K562 (cell line): ENCODE measurements around the gene HSD11B2. TPM values are rescaled to one million over a fixed set of nuclear protein-coding genes. Genes with fewer than 3 reads are reported as not detected.

Experiments used
- ATAC-seq: fragments of 200-7000 bp; cut with Tn5 transposase; 3 replicates; pipeline ENCODE4 v1.9.1; 2020; ENCODE audit warnings: moderate library complexity
- BruUV-seq: library from RNA; stranded (reverse); fragments of 400-500 nt; replicated peaks from 2 replicates; lab custom pipeline; 2021; lab: Mats Ljungman, UMichigan
- CTCF ChIA-PET: fragments of 300-600 bp; formaldehyde crosslinking; extraction: SDS; loops from one replicate; lab custom pipeline; 2021; ENCODE audit warnings: low intra/inter-chr PET ratio; lab: Yijun Ruan, JAX
- POLR2A ChIA-PET: fragments of 300-600, 350-650 bp; sonication (Branson Sonifier 250); formaldehyde crosslinking; extraction: SDS; loops from one replicate; lab custom pipeline; 2021; ENCODE audit warnings: antibody characterized with exemption, inconsistent platforms; lab: Yijun Ruan, JAX
- DNase-seq, 4 experiments: peaks; one replicate each; pipeline versions ENCODE4 v3.0.0 to v3.0.0-alpha.2; 2011 to 2018; ENCODE audit warnings: low spot score in 3 of 4, mixed read lengths in 3 of 4; ENCODE audit errors: extremely low read depth in 1 of 4
- FAIRE-seq: peaks from 2 replicates; lab custom pipeline; 2011; peaks lifted over from hg19 to GRCh38; lab: Jason Lieb, UNC
- H2AFZ ChIP-seq: 2 replicates; pipeline ENCODE4 v1.6.0; 2011; ENCODE audit warnings: low read depth, low read length, control low read depth, inconsistent platforms
- H3K27ac ChIP-seq: fragments of 200-600 bp; 3 replicates; pipeline ENCODE4 v1.8.0; 2011; ENCODE audit warnings: low read depth, mild to moderate bottlenecking, control low read depth, inconsistent platforms, low read length, moderate library complexity, mixed read lengths; ENCODE audit errors: extremely low read depth
- H3K27me3 ChIP-seq, 2 experiments: fragments of 300-600 bp in 1 of 2; 2 replicates in 1 of 2; 3 replicates in 1 of 2; pipeline versions ENCODE4 v1.6.0 to v1.8.0; 2011; ENCODE audit warnings: inconsistent platforms in 2 of 2, low read length in 2 of 2, mild to moderate bottlenecking in 1 of 2, mixed read lengths in 1 of 2, moderate library complexity in 1 of 2; ENCODE audit not compliant: control insufficient read depth in 2 of 2, insufficient read depth in 2 of 2
- H3K36me3 ChIP-seq: fragments of 300-600 bp; 3 replicates; pipeline ENCODE4 v1.8.0; 2011; ENCODE audit warnings: mild to moderate bottlenecking, low read length, inconsistent platforms; ENCODE audit not compliant: control insufficient read depth, insufficient read depth
- H3K4me1 ChIP-seq, 2 experiments: fragments of 200-600 bp in 1 of 2; replicated peaks in 1 of 2; 2 replicates in 1 of 2; 3 replicates in 1 of 2; pipeline versions ENCODE4 v1.5.1 to v1.8.0; 2011; ENCODE audit warnings: inconsistent platforms in 2 of 2, low read length in 2 of 2, mild to moderate bottlenecking in 1 of 2, mixed read lengths in 1 of 2, moderate library complexity in 1 of 2; ENCODE audit not compliant: control insufficient read depth in 2 of 2, insufficient read depth in 2 of 2
- H3K4me2 ChIP-seq: 2 replicates; pipeline ENCODE4 v1.6.1; 2011; ENCODE audit warnings: low read length, control low read depth, inconsistent platforms, mixed read lengths; ENCODE audit not compliant: insufficient read depth
- H3K4me3 ChIP-seq: fragments of 200-600 bp; sonication (generic), shearing (Covaris generic); 2 replicates; pipeline ENCODE4 v1.5.1; 2016; ENCODE audit warnings: control low read depth, inconsistent platforms
- H3K79me2 ChIP-seq: fragments of 200-600 bp; 3 replicates; pipeline ENCODE4 v1.8.0; 2011; ENCODE audit warnings: low read length, inconsistent platforms; ENCODE audit not compliant: control insufficient read depth, insufficient read depth
- H3K9ac ChIP-seq, 2 experiments: 2 replicates each; pipeline versions ENCODE4 v1.6.0 to v1.6.1; 2011; ENCODE audit warnings: low read depth in 2 of 2, low read length in 2 of 2, control low read depth in 1 of 2, inconsistent platforms in 1 of 2, mild to moderate bottlenecking in 1 of 2, mixed read lengths in 1 of 2; ENCODE audit not compliant: insufficient read depth in 1 of 2
- H3K9me1 ChIP-seq: one replicate; pipeline ENCODE4 v1.6.0; 2011; ENCODE audit warnings: inconsistent platforms, mild to moderate bottlenecking, low read length, moderate library complexity; ENCODE audit not compliant: control insufficient read depth, insufficient read depth
- H3K9me3 ChIP-seq: replicated peaks from 2 replicates; pipeline ENCODE4 v1.5.1; 2011; ENCODE audit warnings: low read depth, low read length, inconsistent platforms; ENCODE audit not compliant: control insufficient read depth, insufficient read depth
- H4K20me1 ChIP-seq: replicated peaks from 2 replicates; pipeline ENCODE4 v1.6.1; 2011; ENCODE audit warnings: low read length, inconsistent platforms, mixed read lengths; ENCODE audit not compliant: control insufficient read depth, insufficient read depth
- IRF9 ChIP-seq: fragments of 450-650 bp; IDR thresholded peaks from 2 replicates; pipeline ENCODE4 v1.6.1; 2016; ENCODE audit warnings: missing biosample characterization, missing genetic modification characterization
- MED1 ChIP-seq: sonication (generic); formaldehyde crosslinking; IDR thresholded peaks from 2 replicates; pipeline ENCODE4 v1.8.1; 2023; ENCODE audit warnings: missing genetic modification reagents, borderline replicate concordance
- MTA1 ChIP-seq: fragments of 450-650 bp; IDR thresholded peaks from 2 replicates; pipeline ENCODE4 v1.6.1; 2017; ENCODE audit warnings: borderline replicate concordance
- RBM25 ChIP-seq: fragments of 200-400 bp; formaldehyde crosslinking; IDR thresholded peaks from 2 replicates; pipeline ENCODE4 v1.6.1; 2018; ENCODE audit warnings: low read length, low read depth, moderate library complexity; ENCODE audit not compliant: severe bottlenecking
- THRAP3 ChIP-seq: fragments of 450-650 bp; IDR thresholded peaks from 2 replicates; pipeline ENCODE4 v1.6.1; 2016; ENCODE audit warnings: mild to moderate bottlenecking, inconsistent platforms, borderline replicate concordance
- TRIM25 ChIP-seq: fragments of 450-650 bp; IDR thresholded peaks from 2 replicates; pipeline ENCODE4 v1.7.0; 2016; ENCODE audit warnings: borderline replicate concordance
- ZNF316 ChIP-seq: fragments of 450-650 bp; IDR thresholded peaks from 2 replicates; pipeline ENCODE4 v1.6.1; 2016
- WGBS: fragments of 100-300 bp; shearing (Covaris generic); methylation state at CpG from one replicate; pipeline ENCODE4 v1.1.6; 2016; ENCODE audit warnings: low coverage, mixed read lengths; ENCODE audit not compliant: insufficient coverage; ENCODE audit errors: missing lambda C conversion rate; 5-methylcytosine and 5-hydroxymethylcytosine counted together
- in situ Hi-C: fragments of 300-500 bp; cut with MboI; formaldehyde crosslinking; loops from 4 replicates; pipeline ENCODE4 v1.15.0; 2018; ENCODE audit warnings: inconsistent platforms, mixed read lengths
- intact Hi-C: fragments of 100-400 bp; cut with micrococcal nuclease; formaldehyde crosslinking; loops from 2 replicates; pipeline ENCODE4 v1.14.2; 2022
- polyA plus RNA-seq, 8 experiments: library from polyadenylated mRNA; depleted of rRNA in 4 of 8; stranded (reverse) in 5 of 8; unstranded in 3 of 8; fragments of >200 nt; fragmentation: Nextera tagmentation in 2 of 8; fragmentation: Illumina TruSeq in 1 of 8; extraction: Ambion mirVana in 2 of 8; extraction: Trizol in 1 of 8; gene quantifications; 2 replicates each; pipeline versions ENCODE4 v1.2.1 to v1.2.3, GENCODE V29; 2011 to 2014; ENCODE audit warnings: inconsistent platforms in 1 of 8, missing spikeins in 1 of 8
- total RNA-seq, 7 experiments: library from RNA; depleted of rRNA in 6 of 7; stranded (reverse); fragments of >200 nt in 6 of 7; fragmentation: Illumina TruSeq in 2 of 7; extraction: Trizol in 2 of 7; gene quantifications; 2 replicates each; pipeline versions ENCODE4 v1.2.1 to v1.2.3, GENCODE V29; 2011 to 2021; ENCODE audit warnings: low replicate concordance in 1 of 7

Gene HSD11B2
- total and polyA plus RNA-seq, 9 of the 15 experiments (the other 6 are each of a cell fraction or from before 2014, with no cell fraction given): 0.08 to 2.0 (median 0.79) TPM

GRCh38 chr16:67449739-67450138, 18.8 kb downstream of the HSD11B2 start (continued):
- TF ChIP-seq MED1 (no peak), THRAP3 (no peak)

GRCh38 chr16:67451061-67451703, 20.3 kb downstream of the HSD11B2 start:
- H3K9me1 ChIP-seq: peaks cover 6% of the 10 kb centered on the region
- no peak for ATAC-seq
- intact Hi-C loops (no loop called here), in situ Hi-C loops (no loop called here)
- DNase-seq: no peak
- peaks cover 63% of the 10 kb centered on the region; the same call in 2 of the 3 replicates for H3K36me3 ChIP-seq
- peaks cover 0 to 21% of the 10 kb centered on the region in 2 experiments; a peak in 2 of 5 replicates for H3K4me1 ChIP-seq
- WGBS: 87% methylated on average over 10 of the region's 12 CpGs
- no peak overlapping the region for H3K27ac ChIP-seq
- no peak for FAIRE-seq
- peaks cover 8% of the 10 kb centered on the region for H4K20me1 ChIP-seq
- ChIA-PET CTCF (no interaction called here), POLR2A (interaction anchor here (0.6 to 1.4 kb wide), 4 partner anchors 9 to 341 kb away, joined by 3 to 6 read pairs (median 4); partner anchors contain the start of gene PHAF1)
- H3K27me3 ChIP-seq: no peaks in the 10 kb centered on the region
- no peaks in the 10 kb centered on the region for H3K9me3 ChIP-seq
- BruUV-seq: no TSS peak
- H3K9ac ChIP-seq: peak overlapping the region in 1 of 2 experiments; percentile 74; a peak in 2 of 4 replicates
- TF ChIP-seq ZNF316: peak; percentile 50; the same call in 1 of the 2 replicates
- TF ChIP-seq RBM25: no peak
- no peak for TF ChIP-seq MTA1
- no peak for TF ChIP-seq IRF9 (tag)
- no peak for TF ChIP-seq TRIM25
- no peak overlapping the region for H2AFZ ChIP-seq
- H3K79me2 ChIP-seq: no peaks in the 10 kb centered on the region
- H3K4me3 ChIP-seq: no peak overlapping the region
- no peak overlapping the region for H3K4me2 ChIP-seq
